RWPE1 (cell line): ENCODE data around the gene RAMAC.
"Not testable (repeated sequence)": the region's sequence is repeated elsewhere in the genome, so short reads cannot be mapped to it uniquely, and the experiment has no call there.

ENCODE experiments used
- CTCF ChIA-PET: fragments of 350-600 bp; sonication (Branson Sonifier 250); formaldehyde crosslinking; extraction: SDS; loops from one replicate; lab custom pipeline; 2021; lab: Yijun Ruan, JAX
- POLR2A ChIA-PET: fragments of 400-600 bp; formaldehyde crosslinking; extraction: SDS; loops from one replicate; lab custom pipeline; 2020; ENCODE audit warnings: antibody characterized with exemption; ENCODE audit not compliant: low non-redundant PET; lab: Yijun Ruan, JAX
- DNase-seq: peaks from one replicate; pipeline ENCODE4 v3.0.0; 2012; ENCODE audit warnings: low spot score
- H3K27ac ChIP-seq: fragments of 450-650 bp; 2 replicates; pipeline ENCODE4 v1.5.1; 2017
- CTCF ChIP-seq: fragments of 450-650 bp; conservative IDR thresholded peaks from 2 replicates; pipeline ENCODE4 v1.5.1; 2017; ENCODE audit warnings: low read depth, mild to moderate bottlenecking

RAMAC gene

GRCh38 chr15:82999426-82999825, 13.4 kb downstream of the RAMAC start:
- H3K27ac ChIP-seq, result no peak overlapping the region
- ChIA-PET CTCF (interaction anchor here (0.6 to 2.5 kb wide), 4 partner anchors 9 to 433 kb away, joined by 3 to 17 read pairs (median 3); no protein-coding TSS in a partner anchor), POLR2A (interaction anchor here (0.6 kb wide), 1 partner anchor 249 kb away, joined by 3 read pairs; no protein-coding TSS in a partner anchor)
- no peak for DNase-seq
- no peak for TF ChIP-seq CTCF

GRCh38 chr15:82999905-83000671, 14.1 kb downstream of the RAMAC start:
- CTCF ChIA-PET, result interaction anchor here (0.6 to 2.5 kb wide), 8 partner anchors 9 to 469 kb away, joined by 3 to 17 read pairs (median 3); no protein-coding TSS in a partner anchor
- POLR2A ChIA-PET, result interaction anchor here (0.6 kb wide), 1 partner anchor 250 kb away, joined by 3 read pairs; no protein-coding TSS in a partner anchor

GRCh38 chr15:83000672-83001031, 14.6 kb downstream of the RAMAC start:
- POLR2A ChIA-PET, DNase-seq, H3K27ac ChIP-seq: not testable (repeated sequence)
- CTCF ChIA-PET, result interaction anchor here (0.7 to 2.5 kb wide), 4 partner anchors 151 to 470 kb away, joined by 3 to 17 read pairs (median 3); no protein-coding TSS in a partner anchor
- TF ChIP-seq CTCF, result peak; percentile 50

More at GRCh38 chr15:82999905-83000671, 14.1 kb downstream of the RAMAC start:
- peak; percentile 60 for DNase-seq
- H3K27ac ChIP-seq, result no peak overlapping the region
- peak; percentile 81 for TF ChIP-seq CTCF

- CTCF ChIA-PET, result interaction anchor here (0.6 to 1.9 kb wide), 12 partner anchors 10 to 711 kb away, joined by 3 to 8 read pairs (median 4); no protein-coding TSS in a partner anchor
- POLR2A ChIA-PET, result no interaction called here
Measured at GRCh38 chr15:83010709-83011270, 24.8 kb downstream of the RAMAC start.

GRCh38 chr15:83011271-83012075, 25.5 kb downstream of the RAMAC start, which contains the start of gene C15orf40:
Gene C15orf40, minus strand, starts transcription at chr15:83011639. Its CDS starts 32 bp downstream, at chr15:83011607.
- CTCF ChIA-PET, result interaction anchor here (0.6 to 1.9 kb wide), 12 partner anchors 9 to 264 kb away, joined by 3 to 8 read pairs (median 4); no protein-coding TSS in a partner anchor

More at GRCh38 chr15:83010709-83011270, 24.8 kb downstream of the RAMAC start:
- peak; percentile 49 for DNase-seq
- peak overlapping the region; percentile 88 for H3K27ac ChIP-seq
- peak; percentile 77 for TF ChIP-seq CTCF

More at GRCh38 chr15:83011271-83012075, 25.5 kb downstream of the RAMAC start, which contains the start of gene C15orf40:
- DNase-seq, result peak; percentile 92
- POLR2A ChIA-PET, result no interaction called here
- peak; percentile 91 for TF ChIP-seq CTCF
- H3K27ac ChIP-seq, result peak within 1 kb of the TSS; percentile 88
